ENCODE data around the gene PRIM1.
A peak's percentile ranks its signal among the peaks of the same experiment; 100 is the strongest.
"Not testable (repeated sequence)": the region's sequence is repeated elsewhere in the genome, so short reads cannot be mapped to it uniquely, and the experiment has no call there.

The PRIM1 gene

GRCh38 chr12:56772625-56773024, 20.5 kb upstream of the PRIM1 start:
- Mint-ChIP-seq H3K36me3 (no peaks in the 10 kb centered on the region), H3K27me3 (no peaks in the 10 kb centered on the region), H3K27ac (no peak overlapping the region), H3K4me1 (peaks cover 17% of the 10 kb centered on the region), H3K9me3 (peaks cover 3% of the 10 kb centered on the region), H3K4me3 (no peak overlapping the region)
- no peak for ATAC-seq

- H3K9me3 Mint-ChIP-seq: no peaks in the 10 kb centered on the region
- H3K27ac Mint-ChIP-seq: no peak overlapping the region
These were observed 17.7 kb upstream of the PRIM1 start for GRCh38 chr12:56769868-56770267.

GRCh38 chr12:56768424-56768823, 16.3 kb upstream of the PRIM1 start:
- peaks cover 17% of the 10 kb centered on the region for H3K4me1 Mint-ChIP-seq
- H3K36me3 Mint-ChIP-seq: no peaks in the 10 kb centered on the region
- H3K27me3 Mint-ChIP-seq: no peaks in the 10 kb centered on the region
- H3K27ac Mint-ChIP-seq: no peak overlapping the region
- H3K9me3 Mint-ChIP-seq: no peaks in the 10 kb centered on the region
- ATAC-seq: no peak
- H3K4me3 Mint-ChIP-seq: no peak overlapping the region

More at GRCh38 chr12:56769868-56770267, 17.7 kb upstream of the PRIM1 start:
- ATAC-seq: no peak
- Mint-ChIP-seq H3K27me3 (no peaks in the 10 kb centered on the region), H3K4me3 (no peak overlapping the region), H3K36me3 (no peaks in the 10 kb centered on the region), H3K4me1 (peaks cover 17% of the 10 kb centered on the region)

DNA sequence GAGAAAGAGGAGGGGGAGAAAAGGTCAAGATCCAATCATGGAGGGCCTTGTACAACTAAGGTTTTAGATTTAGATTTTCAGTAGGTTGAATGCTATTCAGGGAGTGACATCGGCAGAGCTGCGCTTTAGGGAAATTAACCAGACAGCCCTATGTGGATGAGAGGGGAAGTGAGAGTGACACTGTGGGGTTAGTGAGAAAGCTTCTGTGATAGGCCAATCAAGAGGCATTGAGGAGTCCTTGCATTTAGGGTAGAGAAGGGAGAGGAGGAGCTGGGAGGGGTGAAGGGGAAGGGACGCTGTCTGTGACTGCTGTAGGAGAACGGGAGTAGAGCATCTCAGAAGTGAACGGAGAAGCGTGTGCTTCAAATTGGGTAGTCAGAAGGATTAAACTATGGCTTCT, 14.4 kb upstream of the PRIM1 start:
- Mint-ChIP-seq H3K9me3 (no peaks in the 10 kb centered on the region), H3K36me3 (no peaks in the 10 kb centered on the region), H3K27ac (peak overlapping the region; percentile 26), H3K4me3 (peak overlapping the region; percentile 37), H3K27me3 (no peaks in the 10 kb centered on the region), H3K4me1 (peaks cover 13% of the 10 kb centered on the region)
- ATAC-seq: peak; percentile 98

GRCh38 chr12:56763753-56764657, 11.9 kb upstream of the PRIM1 start:
- Mint-ChIP-seq H3K36me3 (no peaks in the 10 kb centered on the region), H3K4me1 (peaks cover 13% of the 10 kb centered on the region), H3K9me3 (no peaks in the 10 kb centered on the region), H3K4me3 (no peak overlapping the region), H3K27ac (no peak overlapping the region), H3K27me3 (no peaks in the 10 kb centered on the region)
- ATAC-seq: no peak

GRCh38 chr12:56761812-56762211, 9.7 kb upstream of the PRIM1 start:
- H3K27me3 Mint-ChIP-seq: no peaks in the 10 kb centered on the region
- H3K36me3 Mint-ChIP-seq: no peaks in the 10 kb centered on the region
- H3K9me3 Mint-ChIP-seq: peaks cover 4% of the 10 kb centered on the region
- peaks cover 11% of the 10 kb centered on the region for H3K4me1 Mint-ChIP-seq
- ATAC-seq: no peak
- H3K4me3 Mint-ChIP-seq: no peak overlapping the region
- H3K27ac Mint-ChIP-seq: no peak overlapping the region

GRCh38 chr12:56760460-56760859, 8.3 kb upstream of the PRIM1 start:
- Mint-ChIP-seq H3K36me3 (no peaks in the 10 kb centered on the region), H3K27ac (no peak overlapping the region), H3K9me3 (peaks cover 4% of the 10 kb centered on the region), H3K27me3 (no peaks in the 10 kb centered on the region), H3K4me1 (peaks cover 5% of the 10 kb centered on the region), H3K4me3 (no peak overlapping the region)
- ATAC-seq: no peak

GRCh38 chr12:56759263-56759908, 7.3 kb upstream of the PRIM1 start:
- no peak for ATAC-seq
- H3K27me3 Mint-ChIP-seq: no peaks in the 10 kb centered on the region
- no peak overlapping the region for H3K4me3 Mint-ChIP-seq
- H3K9me3 Mint-ChIP-seq: peaks cover 4% of the 10 kb centered on the region
- H3K4me1 Mint-ChIP-seq: peaks cover 5% of the 10 kb centered on the region
- H3K36me3 Mint-ChIP-seq: no peaks in the 10 kb centered on the region
- H3K27ac Mint-ChIP-seq: no peak overlapping the region

DNA sequence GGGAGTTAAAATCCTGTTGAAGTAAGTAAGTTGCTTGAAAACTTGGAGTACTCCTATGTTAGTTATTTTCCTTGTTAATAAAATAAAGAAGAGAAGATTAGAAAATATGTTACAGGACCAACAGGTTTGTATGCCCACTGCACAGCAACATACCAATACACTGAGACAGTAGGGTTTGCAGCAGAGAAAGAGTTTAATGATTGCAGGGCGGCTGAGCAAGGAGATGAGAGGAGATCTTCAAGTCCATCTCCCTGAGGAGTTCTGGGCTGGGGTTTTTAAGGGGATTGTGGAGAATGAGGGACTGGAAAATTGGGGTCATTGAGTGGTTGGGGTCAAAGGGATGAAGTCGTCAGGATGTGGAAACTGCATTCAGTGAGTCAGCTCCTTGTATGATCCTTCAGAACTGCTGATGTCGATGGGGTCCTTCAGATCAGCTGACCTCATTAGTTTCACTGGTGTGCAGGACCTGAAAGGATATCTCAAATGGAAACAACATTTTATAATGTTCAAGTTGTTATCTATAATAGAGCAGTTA, 6.7 kb upstream of the PRIM1 start:
- no peaks in the 10 kb centered on the region for H3K27me3 Mint-ChIP-seq
- no peaks in the 10 kb centered on the region for H3K36me3 Mint-ChIP-seq
- no peak for ATAC-seq
- H3K27ac Mint-ChIP-seq: no peak overlapping the region
- H3K4me3 Mint-ChIP-seq: no peak overlapping the region
- peaks cover 4% of the 10 kb centered on the region for H3K9me3 Mint-ChIP-seq
- peaks cover 5% of the 10 kb centered on the region for H3K4me1 Mint-ChIP-seq

DNA sequence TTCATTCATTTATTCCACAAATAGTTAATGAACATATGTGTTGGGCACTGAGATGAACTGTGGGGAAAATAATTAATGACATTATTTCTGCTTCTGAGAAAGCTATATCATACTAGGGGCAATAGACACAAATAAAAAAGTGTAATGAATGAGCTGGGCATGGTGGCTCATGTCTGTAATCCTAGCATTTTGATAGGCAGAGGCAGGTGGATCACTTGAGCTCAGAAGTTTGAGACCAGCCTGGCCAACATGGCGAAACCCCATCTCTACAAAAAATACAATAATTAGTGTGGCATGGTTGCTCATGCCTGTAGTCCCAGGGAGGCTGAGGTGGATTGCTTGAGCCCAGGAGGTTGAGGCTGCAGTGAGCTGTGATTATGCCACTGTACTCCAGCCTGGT, 5.8 kb upstream of the PRIM1 start:
- not testable (repeated sequence) for H3K27me3 Mint-ChIP-seq, H3K36me3 Mint-ChIP-seq, H3K27ac Mint-ChIP-seq, ATAC-seq, H3K4me3 Mint-ChIP-seq, H3K4me1 Mint-ChIP-seq, H3K9me3 Mint-ChIP-seq

- H3K9me3 Mint-ChIP-seq: no peaks in the 10 kb centered on the region
- no peak for ATAC-seq
- H3K27ac Mint-ChIP-seq: no peak overlapping the region
- no peaks in the 10 kb centered on the region for H3K27me3 Mint-ChIP-seq
- H3K4me3 Mint-ChIP-seq: no peak overlapping the region
- H3K36me3 Mint-ChIP-seq: peaks cover 6% of the 10 kb centered on the region
- H3K4me1 Mint-ChIP-seq: peaks cover 44% of the 10 kb centered on the region
These were observed 1.4 kb upstream of the PRIM1 start for GRCh38 chr12:56753566-56753965.

DNA sequence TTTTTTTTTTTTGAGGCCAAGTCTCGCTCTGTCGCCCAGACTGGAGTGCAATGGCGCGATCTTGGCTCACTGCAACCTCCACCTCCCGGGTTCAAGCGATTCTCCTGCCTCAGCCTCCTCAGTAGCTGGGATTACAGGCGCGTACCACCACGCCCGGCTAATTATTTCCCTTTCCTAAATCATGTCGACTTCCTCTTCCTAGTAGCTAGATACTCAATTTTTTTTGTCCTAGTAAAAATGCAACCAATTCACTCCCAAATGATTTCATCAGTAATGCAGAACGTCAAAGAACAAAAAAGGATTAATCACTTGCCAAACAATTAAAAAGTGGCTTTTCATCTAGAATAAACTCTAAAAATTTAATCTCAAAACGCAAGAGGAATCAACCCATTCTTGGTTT, 1.5 kb downstream of the PRIM1 start:
- Mint-ChIP-seq H3K27ac (peak overlapping the region; percentile 83), H3K36me3 (peaks cover 21% of the 10 kb centered on the region), H3K4me1 (peaks cover 52% of the 10 kb centered on the region)
- H3K27me3 Mint-ChIP-seq, ATAC-seq, H3K9me3 Mint-ChIP-seq, H3K4me3 Mint-ChIP-seq: not testable (repeated sequence)

- Mint-ChIP-seq H3K4me3 (peak overlapping the region; percentile 35), H3K27ac (peak overlapping the region; percentile 83), H3K4me1 (peaks cover 52% of the 10 kb centered on the region), H3K27me3 (no peaks in the 10 kb centered on the region), H3K9me3 (no peaks in the 10 kb centered on the region), H3K36me3 (peaks cover 21% of the 10 kb centered on the region)
- ATAC-seq: no peak
These were observed 2.3 kb downstream of the PRIM1 start for GRCh38 chr12:56749853-56750252.

DNA sequence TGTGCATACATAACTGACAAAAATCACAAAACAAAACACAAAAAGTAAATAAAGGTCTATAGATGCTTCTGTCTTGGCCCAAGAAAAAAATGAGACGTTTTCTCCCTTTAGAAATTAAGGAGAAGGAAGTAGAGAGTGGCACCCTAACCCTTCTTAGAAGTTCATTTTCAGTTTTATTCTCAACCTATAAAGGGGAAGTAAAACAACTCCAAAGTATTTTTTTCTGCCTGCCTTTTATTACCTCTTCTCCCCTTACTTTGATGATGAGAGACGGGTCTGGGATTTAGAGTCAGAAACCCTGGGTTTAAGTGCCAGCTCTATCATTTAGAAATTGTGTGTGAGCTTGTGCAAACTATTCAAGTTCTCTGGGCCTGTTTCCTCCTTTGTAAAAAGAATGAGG, 2.8 kb downstream of the PRIM1 start:
- no peak for ATAC-seq
- H3K4me3 Mint-ChIP-seq: peak overlapping the region; percentile 36
- H3K27me3 Mint-ChIP-seq: no peaks in the 10 kb centered on the region
- peak overlapping the region; percentile 83 for H3K27ac Mint-ChIP-seq
- H3K36me3 Mint-ChIP-seq: peaks cover 21% of the 10 kb centered on the region
- H3K4me1 Mint-ChIP-seq: peaks cover 52% of the 10 kb centered on the region
- H3K9me3 Mint-ChIP-seq: no peaks in the 10 kb centered on the region

DNA sequence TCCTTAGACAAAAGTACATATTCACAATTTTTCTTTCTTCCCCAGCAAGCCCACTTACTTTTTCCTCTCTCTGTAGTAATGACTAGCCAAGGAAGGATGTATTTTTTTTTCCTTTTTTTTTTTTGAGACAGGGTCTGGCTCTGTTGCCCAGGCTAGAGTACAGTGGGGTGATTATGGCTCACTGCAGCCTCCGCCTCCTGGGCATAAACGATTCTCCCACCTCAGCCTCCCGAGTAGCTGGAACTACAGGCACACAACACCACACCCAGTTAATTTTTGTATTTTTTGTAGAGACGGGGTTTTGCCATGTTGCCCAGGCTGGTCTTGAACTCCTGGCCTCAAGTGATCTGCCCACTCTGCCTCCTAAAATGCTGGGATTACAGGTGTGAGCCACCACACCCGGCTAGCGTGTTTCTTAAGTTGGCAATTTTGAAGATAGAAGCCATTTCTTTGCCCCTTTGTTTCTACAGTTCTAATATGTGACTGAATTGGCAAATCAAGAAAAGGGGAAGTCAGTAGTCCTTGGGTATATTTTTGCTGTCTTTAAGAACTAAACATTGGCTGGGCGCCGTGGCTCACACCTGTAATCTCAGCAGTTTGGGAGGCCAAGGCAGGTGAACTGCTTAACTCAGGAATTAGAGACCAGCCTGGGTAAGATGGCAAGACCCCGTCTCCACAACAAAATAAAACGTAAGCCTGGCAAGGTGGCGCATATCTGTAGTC, 23.8 kb downstream of the PRIM1 start:
- no peaks in the 10 kb centered on the region for H3K9me3 Mint-ChIP-seq
- peaks cover 19% of the 10 kb centered on the region for H3K4me1 Mint-ChIP-seq
- peaks cover 19% of the 10 kb centered on the region for H3K36me3 Mint-ChIP-seq
- ATAC-seq: no peak
- H3K27me3 Mint-ChIP-seq: no peaks in the 10 kb centered on the region
- H3K4me3 Mint-ChIP-seq: no peak overlapping the region
- peak overlapping the region; percentile 17 for H3K27ac Mint-ChIP-seq
